ENCODE results near the gene SDC3.
"Not testable (repeated sequence)": the region's sequence is repeated elsewhere in the genome, so short reads cannot be mapped to it uniquely, and the experiment has no call there.

Gene SDC3

GRCh38 chr1:30874176-30874575 lies 34.4 kb downstream of the SDC3 start:
- DNase-seq (ENCODE audit: low spot score), result no peak

GRCh38 chr1:30872948-30873263 lies 35.7 kb downstream of the SDC3 start:
- DNase-seq (ENCODE audit: low spot score), result no peak

GRCh38 chr1:30872033-30872947 lies 36.3 kb downstream of the SDC3 start:
- no peak for DNase-seq (ENCODE audit: low spot score)

GRCh38 chr1:30871276-30871871 lies 37.2 kb downstream of the SDC3 start:
- no peak for DNase-seq (ENCODE audit: low spot score)

- DNase-seq (ENCODE audit: low spot score), result no peak
These were observed 37.9 kb downstream of the SDC3 start for GRCh38 chr1:30870656-30871055.

GRCh38 chr1:30870035-30870434 lies 38.5 kb downstream of the SDC3 start:
- no peak for DNase-seq (ENCODE audit: low spot score)

GRCh38 chr1:30868833-30869435 lies 39.6 kb downstream of the SDC3 start:
- DNase-seq (ENCODE audit: low spot score), result no peak

- DNase-seq (ENCODE audit: low spot score), result not testable (repeated sequence)
These were observed 40.5 kb downstream of the SDC3 start for GRCh38 chr1:30868057-30868456.

- DNase-seq (ENCODE audit: low spot score), result no peak
These were observed 41.0 kb downstream of the SDC3 start for GRCh38 chr1:30867537-30867936.

- DNase-seq (ENCODE audit: low spot score), result no peak
These were observed 42.0 kb downstream of the SDC3 start for GRCh38 chr1:30866594-30866993.

GRCh38 chr1:30864681-30865080 lies 43.9 kb downstream of the SDC3 start:
- DNase-seq (ENCODE audit: low spot score), result no peak

GRCh38 chr1:30863858-30864604 lies 44.5 kb downstream of the SDC3 start:
- no peak for DNase-seq (ENCODE audit: low spot score)

- no peak for DNase-seq (ENCODE audit: low spot score)
These were observed 48.3 kb downstream of the SDC3 start for GRCh38 chr1:30860320-30860652.

- no peak for DNase-seq (ENCODE audit: low spot score)
These were observed 50.6 kb downstream of the SDC3 start for GRCh38 chr1:30857964-30858363.

GRCh38 chr1:30857062-30857461 lies 51.5 kb downstream of the SDC3 start:
- no peak for DNase-seq (ENCODE audit: low spot score)

GRCh38 chr1:30856260-30856790 lies 52.2 kb downstream of the SDC3 start:
- DNase-seq (ENCODE audit: low spot score), result no peak

- DNase-seq (ENCODE audit: low spot score), result no peak
These were observed 52.8 kb downstream of the SDC3 start for GRCh38 chr1:30855686-30856259.

GRCh38 chr1:30853350-30853749 lies 55.2 kb downstream of the SDC3 start:
- DNase-seq (ENCODE audit: low spot score), result no peak

- no peak for DNase-seq (ENCODE audit: low spot score)
These were observed 56.5 kb downstream of the SDC3 start for GRCh38 chr1:30852026-30852425.

GRCh38 chr1:30851286-30851685 lies 57.3 kb downstream of the SDC3 start:
- DNase-seq (ENCODE audit: low spot score), result no peak

GRCh38 chr1:30850607-30851006 lies 58.0 kb downstream of the SDC3 start:
- no peak for DNase-seq (ENCODE audit: low spot score)

GRCh38 chr1:30848130-30848529 lies 60.4 kb downstream of the SDC3 start:
- DNase-seq (ENCODE audit: low spot score), result no peak
